ENCODE measurements around the gene PPP1R26.

DNA sequence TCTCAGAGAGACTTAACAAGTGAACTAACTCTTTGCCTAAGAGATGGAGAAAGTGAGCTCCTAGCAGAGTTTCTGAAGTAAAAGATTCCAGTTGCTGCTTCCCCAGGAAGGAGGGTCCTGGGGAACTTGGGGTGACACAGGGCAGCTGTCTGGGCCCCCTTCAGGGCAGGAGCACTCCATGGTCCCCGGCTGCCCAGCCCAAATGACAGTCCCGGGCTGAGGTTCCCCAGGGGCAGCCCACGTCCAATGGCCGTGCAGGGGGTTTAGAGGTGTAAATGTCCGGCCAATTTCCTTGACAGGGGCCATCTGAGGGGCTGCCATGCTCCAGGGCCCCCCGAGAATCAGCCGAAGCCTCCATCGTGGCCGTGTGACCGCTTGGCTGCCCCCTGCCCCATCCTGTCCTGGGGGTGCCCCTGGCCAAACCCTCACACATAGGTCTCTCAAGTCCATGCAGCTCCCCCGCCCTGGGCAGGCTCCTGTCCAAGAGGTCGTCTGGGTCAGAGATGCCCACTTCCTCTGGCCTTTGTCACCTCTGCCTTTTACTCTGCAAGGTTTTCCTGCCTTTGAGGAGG, 5.5 kb upstream of the PPP1R26 start:
- TF ChIP-seq, protein P1, sequence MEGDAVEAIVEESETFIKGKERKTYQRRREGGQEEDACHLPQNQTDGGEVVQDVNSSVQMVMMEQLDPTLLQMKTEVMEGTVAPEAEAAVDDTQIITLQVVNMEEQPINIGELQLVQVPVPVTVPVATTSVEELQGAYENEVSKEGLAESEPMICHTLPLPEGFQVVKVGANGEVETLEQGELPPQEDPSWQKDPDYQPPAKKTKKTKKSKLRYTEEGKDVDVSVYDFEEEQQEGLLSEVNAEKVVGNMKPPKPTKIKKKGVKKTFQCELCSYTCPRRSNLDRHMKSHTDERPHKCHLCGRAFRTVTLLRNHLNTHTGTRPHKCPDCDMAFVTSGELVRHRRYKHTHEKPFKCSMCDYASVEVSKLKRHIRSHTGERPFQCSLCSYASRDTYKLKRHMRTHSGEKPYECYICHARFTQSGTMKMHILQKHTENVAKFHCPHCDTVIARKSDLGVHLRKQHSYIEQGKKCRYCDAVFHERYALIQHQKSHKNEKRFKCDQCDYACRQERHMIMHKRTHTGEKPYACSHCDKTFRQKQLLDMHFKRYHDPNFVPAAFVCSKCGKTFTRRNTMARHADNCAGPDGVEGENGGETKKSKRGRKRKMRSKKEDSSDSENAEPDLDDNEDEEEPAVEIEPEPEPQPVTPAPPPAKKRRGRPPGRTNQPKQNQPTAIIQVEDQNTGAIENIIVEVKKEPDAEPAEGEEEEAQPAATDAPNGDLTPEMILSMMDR (tag by site-specific recombination; IDR thresholded peaks at IDR 0.05) = no peak
- TF ChIP-seq ZNF404 (tag by site-specific recombination; IDR thresholded peaks at IDR 0.05) = no peak
- TF ChIP-seq GFI1B (tag by site-specific recombination; IDR thresholded peaks at IDR 0.05) = no peak
- no peak for TF ChIP-seq TRIM28 (IDR thresholded peaks at IDR 0.05; ENCODE audit: borderline replicate concordance, low read length)
- TF ChIP-seq TCF7L2 (IDR thresholded peaks at IDR 0.05; ENCODE audit: borderline replicate concordance, low read depth, low read length) = no peak
- no peak for TF ChIP-seq TSHZ1 (tag by site-specific recombination; IDR thresholded peaks at IDR 0.05; ENCODE audit: borderline replicate concordance)
- no peak for TF ChIP-seq GLI4 (tag by site-specific recombination; IDR thresholded peaks at IDR 0.05)
- TF ChIP-seq ZNF239 (tag by site-specific recombination; IDR thresholded peaks at IDR 0.05) = no peak
- TF ChIP-seq ZNF184 (tag by site-specific recombination; IDR thresholded peaks at IDR 0.05) = no peak

Measured in HEK293 (cell line).